WI38 (cell line): Measurements from ENCODE around the gene DCST2.

Experiments
- H3K4me3 ChIP-seq: 2 replicates; pipeline ENCODE4 v1.5.1; 2011; ENCODE audit warnings: low read depth, mild to moderate bottlenecking, control low read depth, low read length
- CTCF ChIP-seq: IDR thresholded peaks from 2 replicates; pipeline ENCODE4 v1.5.1; 2012; ENCODE audit warnings: low read depth, mild to moderate bottlenecking, control low read depth, low read length

Gene DCST2

GRCh38 chr1:155079210-155079486, 45.6 kb upstream of the DCST2 start:
- TF ChIP-seq CTCF, result no peak
- peak overlapping the region; percentile 31 for H3K4me3 ChIP-seq

GRCh38 chr1:155078469-155079209, 45.1 kb upstream of the DCST2 start, which contains the start of gene EFNA3:
Gene EFNA3 (plus strand): TSS chr1:155078837. CDS start chr1:155078942, 105 bp downstream.
- H3K4me3 ChIP-seq, result peak within 1 kb of the TSS; percentile 31
- no peak for TF ChIP-seq CTCF

DNA sequence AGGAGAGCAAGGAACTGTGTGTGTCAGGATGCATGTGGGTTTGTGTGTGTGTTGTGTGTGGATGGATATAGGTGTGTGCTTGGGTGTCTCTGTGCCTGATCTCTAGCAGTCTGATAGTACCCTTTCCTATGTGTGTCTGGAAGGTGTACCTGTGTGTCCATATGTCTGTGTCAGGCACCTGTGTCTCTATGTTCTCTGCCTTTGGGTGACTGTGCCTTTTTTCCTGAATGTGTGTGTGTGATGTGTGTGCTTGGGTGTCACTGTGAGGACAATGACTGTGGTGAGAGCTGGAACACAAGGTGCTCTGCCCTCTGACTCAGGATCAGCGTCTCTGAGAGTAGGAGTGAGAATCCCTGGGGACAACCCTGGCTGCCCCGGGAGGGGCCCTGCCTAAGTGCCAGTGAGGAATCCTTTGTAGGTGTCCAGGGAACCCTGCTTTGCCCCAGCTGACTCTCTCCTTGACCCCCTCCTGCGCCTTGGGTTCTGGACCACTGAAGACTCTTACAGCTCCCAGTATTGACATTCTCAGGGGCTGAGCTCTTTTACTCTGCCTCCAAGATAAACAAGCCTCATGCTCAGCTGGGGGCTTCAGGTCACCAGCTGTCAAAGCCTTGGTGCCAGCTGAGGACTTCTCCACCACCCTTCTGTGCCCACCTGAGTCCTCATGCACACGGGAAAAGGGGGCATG, 44.3 kb upstream of the DCST2 start:
- no peak overlapping the region for H3K4me3 ChIP-seq
- TF ChIP-seq CTCF, result no peak

DNA sequence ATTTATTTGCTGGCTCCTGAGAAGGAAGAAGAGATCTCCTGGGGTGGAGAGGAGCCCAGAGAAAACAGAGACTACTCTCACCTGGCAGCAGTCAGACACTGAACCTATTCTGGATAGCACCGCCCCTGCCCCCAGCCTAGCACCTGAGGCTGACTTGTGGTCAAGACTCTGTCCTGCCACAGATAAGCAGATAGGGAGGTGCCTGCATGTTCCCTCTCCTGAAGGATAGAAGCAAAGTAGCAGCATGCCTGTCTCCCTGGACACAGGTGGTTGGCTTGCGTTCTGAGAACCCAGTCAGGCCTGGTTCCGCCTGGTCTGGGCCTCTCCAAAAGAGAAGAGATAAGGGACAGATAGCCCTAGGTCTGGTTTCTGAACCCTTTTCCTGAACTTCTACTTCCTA, 43.8 kb upstream of the DCST2 start:
- no peak for TF ChIP-seq CTCF
- no peak overlapping the region for H3K4me3 ChIP-seq

- TF ChIP-seq CTCF, result no peak
- no peak overlapping the region for H3K4me3 ChIP-seq
These were observed 42.8 kb upstream of the DCST2 start for GRCh38 chr1:155076371-155076770.

GRCh38 chr1:155075535-155075934, 42.0 kb upstream of the DCST2 start:
- no peak overlapping the region for H3K4me3 ChIP-seq
- no peak for TF ChIP-seq CTCF
